HepG2 (cell line): ENCODE measurements around the gene CCT3. TPM values are rescaled to one million over a fixed set of nuclear protein-coding genes. Genes with fewer than 3 reads are reported as not detected.

Source experiments
- ASH2L ChIP-seq: fragments of 300-600, 200-600 bp; sonication (generic); IDR thresholded peaks from 2 replicates; pipeline ENCODE4 v1.7.0; 2017; ENCODE audit warnings: low read depth, mild to moderate bottlenecking, moderate library complexity, mixed read lengths, low read length; ENCODE audit not compliant: insufficient read length
- ATAD3A ChIP-seq: sonication (generic); formaldehyde crosslinking; IDR thresholded peaks from 2 replicates; pipeline ENCODE4 v1.4.0; 2020; ENCODE audit warnings: missing genetic modification reagents
- ESRRA ChIP-seq: sonication (generic); formaldehyde crosslinking; IDR thresholded peaks from 2 replicates; pipeline ENCODE4 v1.5.1; 2020; ENCODE audit warnings: mild to moderate bottlenecking, low read depth, missing genetic modification reagents
- MXI1 ChIP-seq: IDR thresholded peaks from 3 replicates; pipeline ENCODE4 v1.6.1; 2012; ENCODE audit warnings: low read depth, low read length, inconsistent platforms, borderline replicate concordance
- NCOA2 ChIP-seq: sonication (generic); formaldehyde crosslinking; IDR thresholded peaks from 2 replicates; pipeline ENCODE4 v1.8.0; 2022; ENCODE audit warnings: inconsistent platforms
- TAF1 ChIP-seq: sonication (generic); formaldehyde crosslinking; IDR thresholded peaks from 2 replicates; pipeline ENCODE4 v1.4.0; 2020; ENCODE audit warnings: missing genetic modification reagents
- XBP1 ChIP-seq: sonication (generic); formaldehyde crosslinking; IDR thresholded peaks from 2 replicates; pipeline ENCODE4 v1.5.0; 2020; ENCODE audit warnings: missing genetic modification reagents
- ZFX ChIP-seq: sonication (generic); formaldehyde crosslinking; IDR thresholded peaks from 2 replicates; pipeline ENCODE4 v1.4.0; 2020; ENCODE audit warnings: mild to moderate bottlenecking, low read depth, missing genetic modification reagents, moderate library complexity
- ZNF251 ChIP-seq: sonication (generic); formaldehyde crosslinking; IDR thresholded peaks from 2 replicates; pipeline ENCODE4 v1.9.0; 2021; ENCODE audit warnings: mild to moderate bottlenecking, missing genetic modification reagents
- ZNF468 ChIP-seq: sonication (generic); formaldehyde crosslinking; IDR thresholded peaks from 2 replicates; pipeline ENCODE4 v1.8.0; 2022; ENCODE audit warnings: mild to moderate bottlenecking, moderate library complexity, missing genetic modification reagents
- ZNF629 ChIP-seq: sonication (generic); formaldehyde crosslinking; conservative IDR thresholded peaks from 2 replicates; pipeline ENCODE4 v1.5.0; 2020; ENCODE audit warnings: missing genetic modification reagents
- ZNF775 ChIP-seq: sonication (generic); formaldehyde crosslinking; IDR thresholded peaks from 2 replicates; pipeline ENCODE4 v1.4.0; 2020; ENCODE audit warnings: missing genetic modification reagents, mild to moderate bottlenecking, moderate library complexity, borderline replicate concordance
- ZSCAN20 ChIP-seq: sonication (generic); formaldehyde crosslinking; IDR thresholded peaks from 2 replicates; pipeline ENCODE4 v1.4.0; 2020; ENCODE audit warnings: missing genetic modification reagents, mild to moderate bottlenecking, borderline replicate concordance
- polyA plus RNA-seq, 8 experiments: library from polyadenylated mRNA; depleted of rRNA in 3 of 8; stranded (reverse) in 7 of 8; unstranded in 1 of 8; fragments of >200 nt; fragmentation: Illumina TruSeq in 4 of 8; extraction: Trizol in 4 of 8; gene quantifications; 2 replicates each; pipeline versions ENCODE4 v1.2.1 to v1.2.3, GENCODE V29; 2011 to 2016; ENCODE audit warnings: low read depth in 4 of 8, missing spikeins in 1 of 8, mixed read lengths in 1 of 8; ENCODE audit not compliant: insufficient read depth in 1 of 8
- total RNA-seq, 5 experiments: library from RNA; depleted of rRNA; stranded (reverse); fragments of >200 nt; fragmentation: Illumina TruSeq; extraction: Trizol; gene quantifications; 2 replicates each; pipeline ENCODE4 v1.2.3, GENCODE V29; 2016; ENCODE audit warnings: low read depth in 1 of 5
- TF ChIP-seq, protein P1 (sequence below): sonication (generic); formaldehyde crosslinking; IDR thresholded peaks from 2 replicates; pipeline ENCODE4 v1.5.1; 2020; ENCODE audit warnings: missing genetic modification reagents, mild to moderate bottlenecking, borderline replicate concordance
- TF ChIP-seq, protein P2 (sequence below): sonication (generic); formaldehyde crosslinking; IDR thresholded peaks from 2 replicates; pipeline ENCODE4 v1.5.0; 2020; ENCODE audit warnings: mild to moderate bottlenecking, missing genetic modification reagents
- TF ChIP-seq, protein P3 (sequence below): sonication (generic); formaldehyde crosslinking; IDR thresholded peaks from 2 replicates; pipeline ENCODE4 v1.8.0; 2022; ENCODE audit warnings: mild to moderate bottlenecking, missing genetic modification reagents; ENCODE audit not compliant: insufficient replicate concordance
- TF ChIP-seq, protein P4 (sequence below): sonication (generic); formaldehyde crosslinking; IDR thresholded peaks from 2 replicates; pipeline ENCODE4 v1.4.0; 2020; ENCODE audit warnings: missing genetic modification reagents
- TF ChIP-seq, protein P5 (sequence below): sonication (generic); formaldehyde crosslinking; IDR thresholded peaks from 2 replicates; pipeline ENCODE4 v1.5.0; 2020; ENCODE audit warnings: missing genetic modification reagents, mild to moderate bottlenecking, borderline replicate concordance
- TF ChIP-seq, protein P6 (sequence below): IDR thresholded peaks from 2 replicates; pipeline ENCODE4 v1.6.1; 2016; ENCODE audit warnings: mild to moderate bottlenecking

CCT3 gene
- total and polyA plus RNA-seq, 2 of the 13 experiments (the other 11 are each of a cell fraction or from before 2014, with no cell fraction given): 319 to 615 TPM

DNA sequence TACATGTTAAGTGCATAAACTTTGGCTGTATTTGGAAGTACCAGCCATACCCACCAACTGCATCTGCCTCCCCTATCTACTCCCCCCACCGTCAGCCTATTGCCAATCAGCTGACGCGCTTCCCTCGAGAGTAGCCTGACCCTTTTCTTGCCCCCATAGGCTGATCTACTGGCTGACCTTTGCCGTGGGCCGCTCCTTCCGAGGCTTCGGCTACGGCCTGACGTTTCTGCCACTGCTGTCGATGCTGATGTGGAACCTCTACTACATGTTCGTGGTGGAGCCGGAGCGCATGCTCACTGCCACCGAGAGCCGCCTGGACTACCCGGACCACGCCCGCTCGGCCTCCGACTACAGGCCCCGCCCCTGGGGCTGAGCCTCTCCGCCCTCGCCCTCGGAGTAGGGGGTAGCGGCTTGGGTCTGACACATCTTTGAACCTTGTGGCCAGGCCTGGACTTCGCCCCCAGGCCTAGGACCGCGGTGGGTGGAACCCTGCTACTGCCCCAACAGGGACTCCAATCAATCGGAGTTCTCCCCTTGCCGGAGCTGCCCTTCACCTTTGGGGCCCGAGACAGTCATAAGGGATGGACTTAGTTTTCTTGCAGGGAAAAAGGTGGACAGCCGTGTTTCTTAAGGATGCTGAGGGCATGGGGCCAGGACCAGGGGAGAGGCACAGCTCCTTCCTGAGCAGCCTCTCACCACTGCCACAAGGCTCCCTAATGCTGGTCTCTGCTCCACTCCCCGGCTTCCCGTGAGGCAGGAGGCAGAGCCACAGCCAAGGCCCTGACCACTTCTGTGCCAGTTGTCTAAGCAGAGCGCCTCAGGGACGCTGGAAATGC lies 46.6 kb downstream of the CCT3 start (continued):
- TF ChIP-seq, protein P1, sequence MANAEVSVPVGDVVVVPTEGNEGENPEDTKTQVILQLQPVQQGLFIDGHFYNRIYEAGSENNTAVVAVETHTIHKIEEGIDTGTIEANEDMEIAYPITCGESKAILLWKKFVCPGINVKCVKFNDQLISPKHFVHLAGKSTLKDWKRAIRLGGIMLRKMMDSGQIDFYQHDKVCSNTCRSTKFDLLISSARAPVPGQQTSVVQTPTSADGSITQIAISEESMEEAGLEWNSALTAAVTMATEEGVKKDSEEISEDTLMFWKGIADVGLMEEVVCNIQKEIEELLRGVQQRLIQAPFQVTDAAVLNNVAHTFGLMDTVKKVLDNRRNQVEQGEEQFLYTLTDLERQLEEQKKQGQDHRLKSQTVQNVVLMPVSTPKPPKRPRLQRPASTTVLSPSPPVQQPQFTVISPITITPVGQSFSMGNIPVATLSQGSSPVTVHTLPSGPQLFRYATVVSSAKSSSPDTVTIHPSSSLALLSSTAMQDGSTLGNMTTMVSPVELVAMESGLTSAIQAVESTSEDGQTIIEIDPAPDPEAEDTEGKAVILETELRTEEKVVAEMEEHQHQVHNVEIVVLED (CRISPR knock-in tag): peak; percentile 58; the same call in 1 of the 2 replicates
- TF ChIP-seq ZSCAN20 (CRISPR knock-in tag) (no peak), MXI1 (peak; percentile 82; the same call in 1 of the 3 replicates), ZNF775 (CRISPR knock-in tag) (no peak), ZNF468 (CRISPR knock-in tag) (no peak), XBP1 (CRISPR knock-in tag) (no peak), ESRRA (CRISPR knock-in tag) (peak; percentile 91), NCOA2 (CRISPR knock-in tag) (peak; percentile 66), ZNF629 (0 out of 2 replicates have a peak, but pooled peaks have one; percentile 11), ASH2L (peak; percentile 81), ATAD3A (no peak), ZNF251 (CRISPR knock-in tag) (no peak), ZFX (CRISPR knock-in tag) (peak; percentile 98), TAF1 (CRISPR knock-in tag) (peak; percentile 65)
- TF ChIP-seq, protein P2, sequence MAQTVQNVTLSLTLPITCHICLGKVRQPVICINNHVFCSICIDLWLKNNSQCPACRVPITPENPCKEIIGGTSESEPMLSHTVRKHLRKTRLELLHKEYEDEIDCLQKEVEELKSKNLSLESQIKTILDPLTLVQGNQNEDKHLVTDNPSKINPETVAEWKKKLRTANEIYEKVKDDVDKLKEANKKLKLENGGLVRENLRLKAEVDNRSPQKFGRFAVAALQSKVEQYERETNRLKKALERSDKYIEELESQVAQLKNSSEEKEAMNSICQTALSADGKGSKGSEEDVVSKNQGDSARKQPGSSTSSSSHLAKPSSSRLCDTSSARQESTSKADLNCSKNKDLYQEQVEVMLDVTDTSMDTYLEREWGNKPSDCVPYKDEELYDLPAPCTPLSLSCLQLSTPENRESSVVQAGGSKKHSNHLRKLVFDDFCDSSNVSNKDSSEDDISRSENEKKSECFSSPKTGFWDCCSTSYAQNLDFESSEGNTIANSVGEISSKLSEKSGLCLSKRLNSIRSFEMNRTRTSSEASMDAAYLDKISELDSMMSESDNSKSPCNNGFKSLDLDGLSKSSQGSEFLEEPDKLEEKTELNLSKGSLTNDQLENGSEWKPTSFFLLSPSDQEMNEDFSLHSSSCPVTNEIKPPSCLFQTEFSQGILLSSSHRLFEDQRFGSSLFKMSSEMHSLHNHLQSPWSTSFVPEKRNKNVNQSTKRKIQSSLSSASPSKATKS (CRISPR knock-in tag): no peak
- TF ChIP-seq, protein P3, sequence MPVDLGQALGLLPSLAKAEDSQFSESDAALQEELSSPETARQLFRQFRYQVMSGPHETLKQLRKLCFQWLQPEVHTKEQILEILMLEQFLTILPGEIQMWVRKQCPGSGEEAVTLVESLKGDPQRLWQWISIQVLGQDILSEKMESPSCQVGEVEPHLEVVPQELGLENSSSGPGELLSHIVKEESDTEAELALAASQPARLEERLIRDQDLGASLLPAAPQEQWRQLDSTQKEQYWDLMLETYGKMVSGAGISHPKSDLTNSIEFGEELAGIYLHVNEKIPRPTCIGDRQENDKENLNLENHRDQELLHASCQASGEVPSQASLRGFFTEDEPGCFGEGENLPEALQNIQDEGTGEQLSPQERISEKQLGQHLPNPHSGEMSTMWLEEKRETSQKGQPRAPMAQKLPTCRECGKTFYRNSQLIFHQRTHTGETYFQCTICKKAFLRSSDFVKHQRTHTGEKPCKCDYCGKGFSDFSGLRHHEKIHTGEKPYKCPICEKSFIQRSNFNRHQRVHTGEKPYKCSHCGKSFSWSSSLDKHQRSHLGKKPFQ: peak; percentile 51
- TF ChIP-seq, protein P4, sequence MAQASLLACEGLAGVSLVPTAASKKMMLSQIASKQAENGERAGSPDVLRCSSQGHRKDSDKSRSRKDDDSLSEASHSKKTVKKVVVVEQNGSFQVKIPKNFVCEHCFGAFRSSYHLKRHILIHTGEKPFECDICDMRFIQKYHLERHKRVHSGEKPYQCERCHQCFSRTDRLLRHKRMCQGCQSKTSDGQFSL: 0 out of 2 replicates have a peak, but pooled peaks have one; percentile 65
- TF ChIP-seq, protein P5, sequence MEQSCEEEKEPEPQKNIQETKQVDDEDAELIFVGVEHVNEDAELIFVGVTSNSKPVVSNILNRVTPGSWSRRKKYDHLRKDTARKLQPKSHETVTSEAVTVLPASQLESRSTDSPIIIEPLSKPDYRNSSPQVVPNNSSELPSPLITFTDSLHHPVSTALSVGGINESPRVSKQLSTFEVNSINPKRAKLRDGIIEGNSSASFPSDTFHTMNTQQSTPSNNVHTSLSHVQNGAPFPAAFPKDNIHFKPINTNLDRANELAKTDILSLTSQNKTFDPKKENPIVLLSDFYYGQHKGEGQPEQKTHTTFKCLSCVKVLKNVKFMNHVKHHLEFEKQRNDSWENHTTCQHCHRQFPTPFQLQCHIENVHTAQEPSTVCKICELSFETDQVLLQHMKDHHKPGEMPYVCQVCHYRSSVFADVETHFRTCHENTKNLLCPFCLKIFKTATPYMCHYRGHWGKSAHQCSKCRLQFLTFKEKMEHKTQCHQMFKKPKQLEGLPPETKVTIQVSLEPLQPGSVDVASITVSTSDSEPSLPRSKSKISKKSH (CRISPR knock-in tag): peak; percentile 63; the same call in 1 of the 2 replicates
- TF ChIP-seq, protein P6, sequence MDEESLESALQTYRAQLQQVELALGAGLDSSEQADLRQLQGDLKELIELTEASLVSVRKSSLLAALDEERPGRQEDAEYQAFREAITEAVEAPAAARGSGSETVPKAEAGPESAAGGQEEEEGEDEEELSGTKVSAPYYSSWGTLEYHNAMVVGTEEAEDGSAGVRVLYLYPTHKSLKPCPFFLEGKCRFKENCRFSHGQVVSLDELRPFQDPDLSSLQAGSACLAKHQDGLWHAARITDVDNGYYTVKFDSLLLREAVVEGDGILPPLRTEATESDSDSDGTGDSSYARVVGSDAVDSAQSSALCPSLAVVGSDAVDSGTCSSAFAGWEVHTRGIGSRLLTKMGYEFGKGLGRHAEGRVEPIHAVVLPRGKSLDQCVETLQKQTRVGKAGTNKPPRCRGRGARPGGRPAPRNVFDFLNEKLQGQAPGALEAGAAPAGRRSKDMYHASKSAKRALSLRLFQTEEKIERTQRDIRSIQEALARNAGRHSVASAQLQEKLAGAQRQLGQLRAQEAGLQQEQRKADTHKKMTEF (CRISPR knock-in tag): peak; percentile 94
